H1 (cell line): ENCODE data around the gene GPC6. TPM values are rescaled to one million over a fixed set of nuclear protein-coding genes. Genes with fewer than 3 reads are reported as not detected.

ENCODE experiments used
- CTCF ChIA-PET: fragments of 300-600 bp; sonication (Branson Sonifier 250); formaldehyde crosslinking; loops from one replicate; lab custom pipeline; 2021; ENCODE audit not compliant: partially characterized antibody; lab: Charles Lee
- POLR2A ChIA-PET: fragments of 300-600 bp; sonication (Branson Sonifier 250); formaldehyde crosslinking; loops from one replicate; lab custom pipeline; 2021; ENCODE audit warnings: inconsistent platforms; ENCODE audit not compliant: partially characterized antibody; lab: Charles Lee
- DNase-seq, 2 experiments: peaks; one replicate each; pipeline versions ENCODE4 v3.0.0 to v3.0.0-alpha.2; 2010 to 2022; ENCODE audit warnings: low spot score in 2 of 2, low read depth in 1 of 2, mixed read lengths in 1 of 2
- FAIRE-seq: peaks from 2 replicates; lab custom pipeline; 2011; peaks lifted over from hg19 to GRCh38; lab: Jason Lieb, UNC
- H2AFZ ChIP-seq: 2 replicates; pipeline ENCODE4 v1.8.1; 2012; ENCODE audit warnings: low read length, inconsistent platforms
- H2AK5ac ChIP-seq: 2 replicates; pipeline ENCODE4 v1.6.1; 2013; ENCODE audit warnings: low read depth, low read length
- H2BK120ac ChIP-seq: replicated peaks from 2 replicates; pipeline ENCODE3; 2013; ENCODE audit warnings: low read depth, low read length, inconsistent platforms
- H2BK12ac ChIP-seq: 2 replicates; pipeline ENCODE4 v1.6.1; 2013; ENCODE audit warnings: low read depth, low read length
- H2BK15ac ChIP-seq: 2 replicates; pipeline ENCODE4 v1.6.1; 2013; ENCODE audit warnings: low read length
- H2BK20ac ChIP-seq: 2 replicates; pipeline ENCODE4 v1.6.1; 2013; ENCODE audit warnings: low read length
- H2BK5ac ChIP-seq: 2 replicates; pipeline ENCODE4 v1.6.1; 2013; ENCODE audit warnings: low read depth, low read length
- H3K14ac ChIP-seq: 2 replicates; pipeline ENCODE4 v1.6.1; 2013; ENCODE audit warnings: inconsistent platforms; ENCODE audit not compliant: insufficient read length
- H3K18ac ChIP-seq: 2 replicates; pipeline ENCODE4 v1.6.1; 2013; ENCODE audit warnings: low read length; ENCODE audit errors: extremely low read depth
- H3K23ac ChIP-seq: 2 replicates; pipeline ENCODE4 v1.6.1; 2013; ENCODE audit warnings: inconsistent platforms; ENCODE audit not compliant: insufficient read length
- H3K23me2 ChIP-seq: 2 replicates; pipeline ENCODE4 v1.6.1; 2013; ENCODE audit warnings: low read depth, low read length
- H3K27ac ChIP-seq: 2 replicates; pipeline ENCODE4 v1.6.1; 2011; ENCODE audit warnings: low read depth, low read length, inconsistent platforms
- H3K27me3 ChIP-seq, 4 experiments: replicated peaks in 1 of 4; 1 replicate in 1 of 4; 2 replicates in 3 of 4; pipeline versions ENCODE4 v1.6.1 to v1.8.1; 2011 to 2013; ENCODE audit warnings: low read length in 3 of 4, mild to moderate bottlenecking in 3 of 4, inconsistent platforms in 2 of 4, mixed read lengths in 2 of 4, moderate library complexity in 1 of 4; ENCODE audit not compliant: control insufficient read depth in 3 of 4, insufficient read depth in 3 of 4; ENCODE audit errors: extremely low read depth in 1 of 4
- H3K36me3 ChIP-seq, 4 experiments: 2 replicates each; pipeline versions ENCODE4 v1.6.1 to v1.8.1; 2011 to 2013; ENCODE audit warnings: mild to moderate bottlenecking in 4 of 4, low read length in 3 of 4, moderate library complexity in 2 of 4, control low read depth in 1 of 4, inconsistent platforms in 1 of 4; ENCODE audit not compliant: insufficient read depth in 4 of 4, control insufficient read depth in 2 of 4
- H3K4ac ChIP-seq: replicated peaks from 2 replicates; pipeline ENCODE3; 2013; ENCODE audit warnings: low read length, low read depth, mixed read lengths, inconsistent platforms; ENCODE audit not compliant: insufficient read length
- H3K4me1 ChIP-seq, 4 experiments: replicated peaks in 1 of 4; 1 replicate in 1 of 4; 2 replicates in 3 of 4; pipeline versions ENCODE4 v1.6.1 to v1.8.1; 2011 to 2013; ENCODE audit warnings: low read length in 3 of 4, inconsistent platforms in 2 of 4, mixed read lengths in 1 of 4; ENCODE audit not compliant: insufficient read depth in 4 of 4, control insufficient read depth in 3 of 4
- H3K4me2 ChIP-seq, 2 experiments: 2 replicates each; pipeline versions ENCODE4 v1.6.1 to v1.8.1; 2011 to 2013; ENCODE audit warnings: low read depth in 2 of 2, low read length in 2 of 2, control low read depth in 1 of 2, inconsistent platforms in 1 of 2, mild to moderate bottlenecking in 1 of 2; ENCODE audit not compliant: insufficient read depth in 1 of 2
- H3K4me3 ChIP-seq, 4 experiments: fragments of 200-600, 300-600 bp in 1 of 4; sonication (generic), shearing (Covaris generic), sonication (Bioruptor Twin) in 1 of 4; 2 replicates each; pipeline versions ENCODE4 v1.5.1 to v1.8.1; 2011 to 2016; ENCODE audit warnings: low read length in 4 of 4, low read depth in 3 of 4, control low read depth in 2 of 4, inconsistent platforms in 2 of 4, mild to moderate bottlenecking in 2 of 4, mixed read lengths in 1 of 4, moderate library complexity in 1 of 4; ENCODE audit not compliant: insufficient read depth in 2 of 4; ENCODE audit errors: extremely low read depth in 1 of 4
- H3K56ac ChIP-seq: replicated peaks from 2 replicates; pipeline ENCODE3; 2013; ENCODE audit warnings: low read depth, mild to moderate bottlenecking, mixed read lengths, low read length, inconsistent platforms; ENCODE audit not compliant: insufficient read length
- H3K79me1 ChIP-seq: 2 replicates; pipeline ENCODE4 v1.6.1; 2013; ENCODE audit warnings: low read depth, low read length, control low read depth
- H3K79me2 ChIP-seq, 2 experiments: 2 replicates each; pipeline versions ENCODE4 v1.6.1 to v1.8.1; 2012 to 2013; ENCODE audit warnings: low read length in 2 of 2, mild to moderate bottlenecking in 2 of 2, inconsistent platforms in 1 of 2; ENCODE audit not compliant: insufficient read depth in 2 of 2, control insufficient read depth in 1 of 2
- H3K9ac ChIP-seq, 4 experiments: replicated peaks in 1 of 4; 1 replicate in 1 of 4; 2 replicates in 3 of 4; pipeline versions ENCODE4 v1.6.1 to v1.8.1; 2011 to 2013; ENCODE audit warnings: low read depth in 3 of 4, low read length in 3 of 4, control low read depth in 2 of 4, mild to moderate bottlenecking in 2 of 4, moderate library complexity in 2 of 4, inconsistent platforms in 1 of 4; ENCODE audit errors: extremely low read depth in 1 of 4
- H3K9me3 ChIP-seq, 2 experiments: 2 replicates each; pipeline versions ENCODE4 v1.6.1 to v1.8.1; 2012 to 2013; ENCODE audit warnings: mild to moderate bottlenecking in 2 of 2, moderate library complexity in 2 of 2, control low read depth in 1 of 2, inconsistent platforms in 1 of 2, low read depth in 1 of 2, low read length in 1 of 2, mixed read lengths in 1 of 2; ENCODE audit not compliant: insufficient read depth in 2 of 2
- H4K20me1 ChIP-seq, 2 experiments: replicated peaks in 1 of 2; 2 replicates each; pipeline versions ENCODE3 to v1.8.1; 2011 to 2013; ENCODE audit warnings: inconsistent platforms in 2 of 2, low read length in 2 of 2, mild to moderate bottlenecking in 1 of 2; ENCODE audit not compliant: insufficient read depth in 2 of 2, control insufficient read depth in 1 of 2
- H4K5ac ChIP-seq: 2 replicates; pipeline ENCODE4 v1.6.1; 2013; ENCODE audit warnings: low read length, low read depth, mixed read lengths, inconsistent platforms; ENCODE audit not compliant: insufficient read length
- H4K8ac ChIP-seq: 2 replicates; pipeline ENCODE4 v1.8.0; 2013; ENCODE audit warnings: mild to moderate bottlenecking, moderate library complexity, low read length, inconsistent platforms; ENCODE audit not compliant: insufficient read depth; ENCODE audit errors: extremely low read depth
- H4K91ac ChIP-seq: replicated peaks from 2 replicates; pipeline ENCODE3; 2013; ENCODE audit warnings: low read length, mixed read lengths, inconsistent platforms; ENCODE audit not compliant: insufficient read length
- BACH1 ChIP-seq: IDR thresholded peaks from 2 replicates; pipeline ENCODE4 v1.6.1; 2012; ENCODE audit warnings: low read length, improper control_type of control experiment
- BRCA1 ChIP-seq: IDR thresholded peaks from 2 replicates; pipeline ENCODE4 v1.6.1; 2012; ENCODE audit warnings: low read depth, low read length, improper control_type of control experiment
- CEBPB ChIP-seq: IDR thresholded peaks from 2 replicates; pipeline ENCODE4 v1.6.1; 2012; ENCODE audit warnings: low read depth, low read length
- CHD1 ChIP-seq: IDR thresholded peaks from 2 replicates; pipeline ENCODE4 v1.6.1; 2012; ENCODE audit warnings: low read depth, low read length, improper control_type of control experiment
- E2F6 ChIP-seq: IDR thresholded peaks from 2 replicates; pipeline ENCODE4 v1.6.1; 2012; ENCODE audit warnings: inconsistent platforms
- EP300 ChIP-seq, 2 experiments: IDR thresholded peaks; 1 replicate in 1 of 2; 2 replicates in 1 of 2; pipeline ENCODE4 v1.6.1; 2011 to 2012; ENCODE audit warnings: low read depth in 2 of 2, low read length in 2 of 2, mild to moderate bottlenecking in 2 of 2, borderline replicate concordance in 1 of 2, inconsistent platforms in 1 of 2, moderate library complexity in 1 of 2
- KDM1A ChIP-seq: fragments of 200-600, 300-600 bp; sonication (generic); IDR thresholded peaks from 2 replicates; pipeline ENCODE4 v1.7.1; 2016; ENCODE audit warnings: mild to moderate bottlenecking, low read length, borderline replicate concordance
- NRF1 ChIP-seq: IDR thresholded peaks from 2 replicates; pipeline ENCODE4 v1.6.1; 2011; ENCODE audit warnings: mild to moderate bottlenecking, low read depth, low read length, improper control_type of control experiment
- RAD21 ChIP-seq, 2 experiments: IDR thresholded peaks in 1 of 2; conservative IDR thresholded peaks in 1 of 2; 2 replicates each; pipeline ENCODE4 v1.6.1; 2011; ENCODE audit warnings: low read depth in 2 of 2, low read length in 2 of 2, improper control_type of control experiment in 1 of 2, inconsistent platforms in 1 of 2, mild to moderate bottlenecking in 1 of 2, moderate library complexity in 1 of 2
- RXRA ChIP-seq: IDR thresholded peaks from 2 replicates; pipeline ENCODE4 v1.6.1; 2011; ENCODE audit warnings: low read depth, mild to moderate bottlenecking, low read length, moderate library complexity; ENCODE audit not compliant: insufficient read depth
- SIN3A ChIP-seq, 2 experiments: IDR thresholded peaks in 1 of 2; conservative IDR thresholded peaks in 1 of 2; 2 replicates each; pipeline ENCODE4 v1.6.1; 2011 to 2012; ENCODE audit warnings: low read length in 2 of 2, improper control_type of control experiment in 1 of 2, low read depth in 1 of 2, mild to moderate bottlenecking in 1 of 2
- SIRT6 ChIP-seq: IDR thresholded peaks from one replicate; pipeline ENCODE4 v1.7.1; 2012; ENCODE audit warnings: low read length, inconsistent platforms
- WGBS, 2 experiments: shearing (Covaris generic) in 1 of 2; methylation state at CpG; one replicate each; pipeline versions ENCODE4 v1.1.6 to v1.1.7; 2013 to 2015; ENCODE audit warnings: low lambda C conversion rate in 2 of 2, mixed read lengths in 2 of 2, inconsistent platforms in 1 of 2, low coverage in 1 of 2, missing lambda C conversion rate in 1 of 2; ENCODE audit not compliant: insufficient replicate concordance in 2 of 2, insufficient coverage in 1 of 2, insufficient read length in 1 of 2; ENCODE audit errors: extremely low coverage in 1 of 2, missing lambda C conversion rate in 1 of 2; 5-methylcytosine and 5-hydroxymethylcytosine counted together
- polyA plus RNA-seq, 7 experiments: library from polyadenylated mRNA; depleted of rRNA in 3 of 7; stranded (reverse) in 5 of 7; unstranded in 2 of 7; fragments of >200 nt in 5 of 7; fragments of 200-250 nt in 2 of 7; gene quantifications; 1 replicate in 5 of 7; 2 replicates in 1 of 7; 4 replicates in 1 of 7; pipeline versions ENCODE4 v1.2.1 to v1.2.3, GENCODE V29; 2011 to 2013; ENCODE audit warnings: missing spikeins in 2 of 7, mixed read lengths in 2 of 7
- total RNA-seq: library from RNA; stranded (reverse); fragmentation: NEBNext Ultra II Directional; extraction: Animal tissue kit (Norgen Biotek cat#: 25700); gene quantifications from 2 replicates; pipeline ENCODE4 v1.2.1, GENCODE V29; 2021

The GPC6 gene
- total and polyA plus RNA-seq, 2 of the 8 experiments (the other 6 are each of a cell fraction or from before 2014, with no cell fraction given) = 5.4 to 12.0 TPM

GRCh38 chr13:93767180-93767916 is 540.7 kb downstream of the GPC6 start:
- Histone ChIP-seq H3K4me1 (peaks cover 0 to 5% (median 0%) of the 10 kb centered on the region in 4 experiments; a peak in 1 of 7 replicates), H4K8ac (no peak overlapping the region), H2AK5ac (no peak overlapping the region), H2BK20ac (no peak overlapping the region), H3K23ac (no peak overlapping the region), H3K79me1 (no peaks in the 10 kb centered on the region), H3K79me2 (no peaks in the 10 kb centered on the region), H2BK12ac (no peak overlapping the region), H3K18ac (no peak overlapping the region), H2BK5ac (no peak overlapping the region), H3K14ac (no peak overlapping the region), H3K9me3 (peaks cover 0 to 5% of the 10 kb centered on the region in 2 experiments; a peak in 2 of 4 replicates), H4K5ac (no peak overlapping the region), H3K23me2 (no peaks in the 10 kb centered on the region), H4K20me1 (no peaks in the 10 kb centered on the region), H4K91ac (no peak overlapping the region), H3K4me2 (no peak overlapping the region), H2BK15ac (no peak overlapping the region), H3K9ac (no peak overlapping the region), H3K4ac (no peak overlapping the region), H3K36me3 (no peaks in the 10 kb centered on the region), H3K27ac (no peak overlapping the region), H3K56ac (no peak overlapping the region), H3K4me3 (no peak overlapping the region), H2BK120ac (no peak overlapping the region), H3K27me3 (no peaks in the 10 kb centered on the region), H2AFZ (no peak overlapping the region)
- DNase-seq (no peak), FAIRE-seq (no peak)
- ChIA-PET POLR2A (no interaction called here), CTCF (interaction anchor here (0.5 kb wide), 1 partner anchor 20 kb away, joined by 3 read pairs; no protein-coding TSS in a partner anchor)
- 81% methylated on average over 10 of the region's 10 CpGs; no CpG with 5 or more reads in 1 of the 2 experiments for WGBS, 2 experiments
- TF ChIP-seq NRF1 (no peak), KDM1A (no peak), SIRT6 (no peak), RAD21 (IDR thresholded peaks at IDR 0.05 in 1 of 2, conservative IDR thresholded peaks at IDR 0.05 in 1 of 2; ENCODE audit: low read depth in 2 of 2, low read length in 2 of 2) (no peak), BRCA1 (no peak), CEBPB (no peak), E2F6 (no peak), BACH1 (no peak), SIN3A (conservative IDR thresholded peaks at IDR 0.05 in 1 of 2, IDR thresholded peaks at IDR 0.05 in 1 of 2; ENCODE audit: low read depth in 1 of 2, low read length in 2 of 2) (no peak), EP300 (IDR thresholded peaks at IDR 0.05; ENCODE audit: borderline replicate concordance in 1 of 2, low read depth in 2 of 2, low read length in 2 of 2) (no peak), CHD1 (no peak), RXRA (no peak)
